H9 (cell line): ENCODE results near the gene RUNDC1. TPM values are rescaled to one million over a fixed set of nuclear protein-coding genes. Genes with fewer than 3 reads are reported as not detected.
A peak's percentile ranks its signal among the peaks of the same experiment; 100 is the strongest.

Source experiments
- DNase-seq: peaks from one replicate; pipeline ENCODE4 v3.0.0-alpha.2; 2017
- H2AFZ ChIP-seq: one replicate; pipeline ENCODE4 v1.6.1; 2013; ENCODE audit warnings: mild to moderate bottlenecking, low read length, control low read depth, moderate library complexity
- H2AK5ac ChIP-seq: 2 replicates; pipeline ENCODE4 v1.6.1; 2013; ENCODE audit warnings: low read length, control low read depth, mixed read lengths; ENCODE audit not compliant: insufficient read length
- H2BK120ac ChIP-seq: one replicate; pipeline ENCODE4 v1.6.1; 2013; ENCODE audit warnings: low read depth, mild to moderate bottlenecking, low read length, control low read depth, inconsistent platforms; ENCODE audit not compliant: poor library complexity, severe bottlenecking
- H2BK12ac ChIP-seq: 2 replicates; pipeline ENCODE4 v1.6.1; 2013; ENCODE audit warnings: low read length, control low read depth, mixed read lengths, low read depth; ENCODE audit not compliant: insufficient read length
- H2BK15ac ChIP-seq: 2 replicates; pipeline ENCODE4 v1.6.1; 2013; ENCODE audit warnings: low read depth, low read length, control low read depth
- H2BK20ac ChIP-seq: one replicate; pipeline ENCODE4 v1.6.1; 2013; ENCODE audit warnings: low read depth, mild to moderate bottlenecking, low read length, control low read depth, inconsistent platforms; ENCODE audit not compliant: poor library complexity, severe bottlenecking
- H2BK5ac ChIP-seq: 2 replicates; pipeline ENCODE4 v1.6.1; 2013; ENCODE audit warnings: low read length, control low read depth, mixed read lengths; ENCODE audit not compliant: insufficient read length
- H3K14ac ChIP-seq: 2 replicates; pipeline ENCODE4 v1.6.1; 2013; ENCODE audit warnings: low read length, control low read depth; ENCODE audit not compliant: insufficient read depth
- H3K18ac ChIP-seq: 2 replicates; pipeline ENCODE4 v1.6.1; 2013; ENCODE audit warnings: low read depth, mild to moderate bottlenecking, mixed read lengths, low read length, control low read depth; ENCODE audit not compliant: insufficient read length
- H3K23ac ChIP-seq: 2 replicates; pipeline ENCODE4 v1.6.1; 2013; ENCODE audit warnings: low read length, control low read depth, mixed read lengths, low read depth; ENCODE audit not compliant: insufficient read length
- H3K23me2 ChIP-seq: 2 replicates; pipeline ENCODE4 v1.6.1; 2013; ENCODE audit warnings: low read depth, mild to moderate bottlenecking, mixed read lengths, low read length, control low read depth; ENCODE audit not compliant: insufficient read length, poor library complexity, severe bottlenecking
- H3K27ac ChIP-seq: 2 replicates; pipeline ENCODE4 v1.5.1; 2013; ENCODE audit warnings: low read length, control low read depth, mixed read lengths, low read depth; ENCODE audit not compliant: insufficient read length
- H3K27me3 ChIP-seq: 2 replicates; pipeline ENCODE4 v1.6.1; 2013; ENCODE audit warnings: low read length, control low read depth, inconsistent platforms; ENCODE audit not compliant: insufficient read depth
- H3K4ac ChIP-seq: 2 replicates; pipeline ENCODE4 v1.6.1; 2013; ENCODE audit warnings: low read depth, mild to moderate bottlenecking, control low read depth, inconsistent platforms, low read length, moderate library complexity
- H3K4me1 ChIP-seq: 2 replicates; pipeline ENCODE4 v1.6.1; 2013; ENCODE audit warnings: low read length, control low read depth, inconsistent platforms; ENCODE audit not compliant: insufficient read depth
- H3K4me2 ChIP-seq: 2 replicates; pipeline ENCODE4 v1.6.1; 2013; ENCODE audit warnings: low read length, control low read depth, mixed read lengths; ENCODE audit not compliant: insufficient read length, insufficient read depth
- H3K56ac ChIP-seq: 2 replicates; pipeline ENCODE4 v1.6.1; 2013; ENCODE audit warnings: low read depth, mild to moderate bottlenecking, mixed read lengths, low read length, control low read depth; ENCODE audit not compliant: insufficient read length
- H3K79me1 ChIP-seq: 2 replicates; pipeline ENCODE4 v1.6.1; 2013; ENCODE audit warnings: low read depth, mild to moderate bottlenecking, moderate library complexity, low read length, control low read depth, inconsistent platforms; ENCODE audit not compliant: insufficient read depth, poor library complexity, severe bottlenecking
- H3K79me2 ChIP-seq: 2 replicates; pipeline ENCODE4 v1.6.1; 2013; ENCODE audit warnings: low read length, control low read depth, inconsistent platforms; ENCODE audit not compliant: insufficient read depth
- H3K9ac ChIP-seq: 2 replicates; pipeline ENCODE4 v1.6.1; 2013; ENCODE audit warnings: low read length, control low read depth, mixed read lengths; ENCODE audit not compliant: insufficient read length; ENCODE audit errors: extremely low read depth
- H3K9me3 ChIP-seq: one replicate; pipeline ENCODE4 v1.6.1; 2013; ENCODE audit warnings: low read depth, low read length, inconsistent platforms; ENCODE audit not compliant: control insufficient read depth
- H3T11ph ChIP-seq: one replicate; pipeline ENCODE4 v1.6.1; 2013; ENCODE audit warnings: mild to moderate bottlenecking, low read length, control low read depth, inconsistent platforms
- H4K20me1 ChIP-seq: one replicate; pipeline ENCODE4 v1.6.1; 2013; ENCODE audit not compliant: control insufficient read depth, insufficient read length, insufficient read depth
- H4K5ac ChIP-seq: 2 replicates; pipeline ENCODE4 v1.6.1; 2013; ENCODE audit warnings: low read depth, mild to moderate bottlenecking, mixed read lengths, low read length, control low read depth; ENCODE audit not compliant: insufficient read length
- H4K8ac ChIP-seq: replicated peaks from 2 replicates; pipeline ENCODE4 v1.6.1; 2013; ENCODE audit warnings: low read length, control low read depth, mixed read lengths, low read depth; ENCODE audit not compliant: insufficient read length
- H4K91ac ChIP-seq: 2 replicates; pipeline ENCODE4 v1.6.1; 2013; ENCODE audit warnings: low read depth, mild to moderate bottlenecking, moderate library complexity, mixed read lengths, low read length, control low read depth; ENCODE audit not compliant: insufficient read length
- H3K27ac Mint-ChIP-seq, 3 experiments: 2 replicates in 2 of 3; 3 replicates in 1 of 3; pipeline ENCODE4 v1.8.0; 2020 to 2021; ENCODE audit warnings: mixed read lengths in 3 of 3, mild to moderate bottlenecking in 1 of 3, moderate library complexity in 1 of 3
- H3K27me3 Mint-ChIP-seq: 2 replicates; pipeline ENCODE4 v1.8.0; 2021; ENCODE audit warnings: low read depth, mild to moderate bottlenecking, moderate library complexity, mixed read lengths
- H3K36me3 Mint-ChIP-seq, 3 experiments: 2 replicates in 2 of 3; 3 replicates in 1 of 3; pipeline ENCODE4 v1.8.0; 2020 to 2021; ENCODE audit warnings: low read depth in 3 of 3, mixed read lengths in 3 of 3; ENCODE audit not compliant: insufficient read depth in 1 of 3
- H3K4me1 Mint-ChIP-seq, 2 experiments: 2 replicates each; pipeline ENCODE4 v1.8.0; 2020; ENCODE audit warnings: mixed read lengths in 2 of 2
- H3K4me3 Mint-ChIP-seq, 2 experiments: 2 replicates in 1 of 2; 3 replicates in 1 of 2; pipeline ENCODE4 v1.8.0; 2020 to 2021; ENCODE audit warnings: mild to moderate bottlenecking in 2 of 2, mixed read lengths in 2 of 2, moderate library complexity in 1 of 2
- H3K9me3 Mint-ChIP-seq, 2 experiments: 2 replicates in 1 of 2; 3 replicates in 1 of 2; pipeline ENCODE4 v1.8.0; 2020; ENCODE audit warnings: mild to moderate bottlenecking in 2 of 2, mixed read lengths in 2 of 2, moderate library complexity in 1 of 2
- CTCF ChIP-seq: fragments of 200-600 bp; sonication (generic); conservative IDR thresholded peaks from 3 replicates; pipeline ENCODE4 v1.8.0; 2021; ENCODE audit warnings: antibody characterized with exemption, mild to moderate bottlenecking
- WGBS: extraction: QIAGEN DNeasy Blood & Tissue Kit; methylation state at CpG from one replicate; pipeline ENCODE4 v1.1.7; 2013; ENCODE audit warnings: missing lambda C conversion rate, low lambda C conversion rate, mixed read lengths; ENCODE audit not compliant: insufficient read length; ENCODE audit errors: extremely low coverage; 5-methylcytosine and 5-hydroxymethylcytosine counted together
- total RNA-seq: library from RNA; stranded (reverse); gene quantifications from 2 replicates; pipeline ENCODE4 v1.2.1, GENCODE V29; 2021

Gene RUNDC1
- total RNA-seq, 1 experiment from 2014 or later = 18.8 TPM

- Mint-ChIP-seq H3K27me3 (no peaks in the 10 kb centered on the region), H3K4me3 (no peak overlapping the region), H3K36me3 (peaks cover 10 to 30% (median 25%) of the 10 kb centered on the region in 3 experiments; a peak in 6 of 7 replicates), H3K4me1 (peaks cover 77 to 83% of the 10 kb centered on the region in 2 experiments), H3K9me3 (no peaks in the 10 kb centered on the region), H3K27ac (0 out of 7 replicates have a peak overlapping the region, but pooled peaks have one; percentile 30 to 61 (median 53))
- Histone ChIP-seq H3T11ph (no peak overlapping the region), H3K14ac (no peak overlapping the region), H4K20me1 (no peaks in the 10 kb centered on the region), H2BK15ac (no peak overlapping the region), H3K4me2 (no peak overlapping the region), H3K56ac (no peak overlapping the region), H2AK5ac (no peak overlapping the region), H3K4me1 (peaks cover 17% of the 10 kb centered on the region), H4K5ac (no peak overlapping the region), H4K8ac (no peak overlapping the region), H2BK12ac (no peak overlapping the region), H3K18ac (no peak overlapping the region), H3K9me3 (no peaks in the 10 kb centered on the region), H3K27me3 (no peaks in the 10 kb centered on the region), H3K27ac (no peak overlapping the region), H3K4ac (no peak overlapping the region), H3K79me1 (no peaks in the 10 kb centered on the region), H4K91ac (no peak overlapping the region), H3K23ac (no peak overlapping the region), H2AFZ (no peak overlapping the region), H3K9ac (no peak overlapping the region), H2BK5ac (no peak overlapping the region), H2BK120ac (no peak overlapping the region), H2BK20ac (no peak overlapping the region), H3K23me2 (no peaks in the 10 kb centered on the region), H3K79me2 (no peaks in the 10 kb centered on the region)
- DNase-seq = no peak
- no CpG with 5 or more reads among the region's 3 CpGs for WGBS
- TF ChIP-seq CTCF = no peak
Observed at GRCh38 chr17:43031666-43032065, 51.3 kb downstream of the RUNDC1 start.
